NK-92 treated with Interleukin-12 subunit alpha and Interleukin-12 subunit beta, amount 100 ng/mL, for 24 hours (cell line): Measurements from ENCODE around the gene NKX6-1.

Source experiments
- DNase-seq: peaks from one replicate; lab custom pipeline; 2025; lab: John Stamatoyannopoulos, UW

The NKX6-1 gene

DNA sequence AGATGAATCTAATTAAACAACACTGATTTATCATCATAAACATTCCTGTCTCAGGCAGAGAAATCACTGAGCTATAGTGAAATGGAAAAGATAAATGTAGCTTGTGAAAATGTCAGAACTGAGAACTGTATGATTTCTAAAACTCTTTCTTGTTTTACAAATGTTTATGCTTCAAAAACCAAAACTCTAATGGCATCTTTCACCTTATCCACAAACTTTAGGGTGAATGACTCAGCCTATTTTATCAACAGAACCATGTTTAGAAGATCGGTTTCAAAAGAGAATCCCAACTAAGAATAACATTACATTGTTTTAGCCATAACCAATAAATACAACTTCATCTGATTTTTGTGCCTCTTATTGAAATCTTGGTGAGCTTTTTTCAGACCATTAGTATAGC lies 21.4 kb downstream of the NKX6-1 start:
- DNase-seq = no peak

DNA sequence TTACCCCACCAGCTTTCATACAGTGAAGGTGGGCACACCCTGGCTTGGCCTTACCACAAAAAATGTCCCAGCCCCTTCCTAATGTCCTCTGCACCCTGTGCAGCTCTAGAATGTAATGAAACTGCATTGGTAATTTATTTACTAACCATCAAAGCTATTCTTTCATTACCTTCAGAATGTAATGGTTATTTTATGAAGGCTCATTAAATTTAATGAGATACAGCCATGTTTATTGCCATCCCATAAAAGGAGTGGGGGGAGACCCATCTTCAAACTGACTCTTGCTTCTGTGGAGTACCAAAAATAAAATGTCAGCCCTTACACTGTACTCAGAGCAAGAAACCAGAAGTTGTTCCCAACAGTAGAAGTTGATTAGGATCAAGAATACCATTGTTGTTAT lies 25.0 kb downstream of the NKX6-1 start:
- DNase-seq = no peak

DNA sequence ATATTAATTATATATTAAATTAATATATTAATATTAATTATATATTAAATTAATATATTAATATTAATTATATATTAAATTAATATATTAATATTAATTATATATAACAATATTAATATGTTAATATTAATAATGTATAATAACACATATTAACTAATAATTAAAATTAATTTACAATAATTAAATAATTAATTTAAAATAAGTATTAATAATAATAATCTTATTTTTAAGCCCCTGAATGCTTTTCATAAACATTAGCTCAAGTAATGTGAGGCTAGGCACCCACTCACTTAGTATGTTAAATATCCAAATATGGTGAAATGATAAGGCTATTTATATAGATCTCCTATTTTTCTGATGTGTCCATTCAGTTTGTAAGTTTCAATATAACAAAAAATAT lies 26.9 kb downstream of the NKX6-1 start:
- DNase-seq = no peak

DNA sequence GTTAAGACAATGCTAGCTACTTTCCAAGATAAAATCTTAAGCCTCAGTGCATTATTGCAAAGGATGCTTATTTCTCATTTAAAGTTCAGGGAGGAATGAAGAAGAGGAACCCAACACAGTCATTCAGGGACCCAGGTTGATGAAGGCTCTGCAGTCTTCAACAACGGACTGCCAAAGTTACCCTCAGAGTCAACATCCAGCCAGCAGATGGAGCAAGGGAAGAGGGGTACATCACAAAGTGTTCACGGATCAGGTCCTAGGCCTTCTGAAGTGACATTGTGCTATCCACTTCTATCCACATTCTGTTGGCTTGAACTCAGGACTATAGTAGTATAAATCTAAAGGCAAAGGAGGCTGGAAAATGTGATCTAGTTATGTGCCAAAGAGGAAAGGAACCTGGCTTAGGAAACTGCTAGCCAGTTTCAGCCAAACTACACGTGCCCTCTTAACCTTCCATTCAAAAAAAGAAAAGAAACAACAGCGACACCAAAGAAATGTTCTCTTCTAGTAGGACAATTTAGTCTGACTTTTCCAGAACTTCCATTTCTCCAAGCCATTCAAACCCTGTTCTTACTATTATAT lies 28.8 kb downstream of the NKX6-1 start:
- DNase-seq = no peak

DNA sequence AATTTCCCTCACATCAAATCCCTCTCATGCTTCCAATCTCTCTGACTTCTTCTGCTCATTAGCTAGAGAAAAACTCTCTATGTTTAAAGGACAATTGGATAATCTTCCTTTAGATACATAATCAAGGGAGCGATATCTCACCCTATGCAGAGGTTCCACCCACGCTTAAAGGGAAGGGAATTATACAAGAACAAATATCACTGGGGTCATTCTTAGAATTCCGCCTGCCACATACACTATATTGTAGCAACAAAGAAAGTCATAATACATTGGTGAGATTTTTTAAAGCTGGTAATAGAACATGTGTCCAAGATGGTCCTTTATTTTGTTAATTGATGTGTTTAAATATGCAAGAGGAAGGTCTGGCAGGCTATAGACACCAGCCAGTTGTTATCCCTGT lies 31.5 kb downstream of the NKX6-1 start:
- DNase-seq = no peak

DNA sequence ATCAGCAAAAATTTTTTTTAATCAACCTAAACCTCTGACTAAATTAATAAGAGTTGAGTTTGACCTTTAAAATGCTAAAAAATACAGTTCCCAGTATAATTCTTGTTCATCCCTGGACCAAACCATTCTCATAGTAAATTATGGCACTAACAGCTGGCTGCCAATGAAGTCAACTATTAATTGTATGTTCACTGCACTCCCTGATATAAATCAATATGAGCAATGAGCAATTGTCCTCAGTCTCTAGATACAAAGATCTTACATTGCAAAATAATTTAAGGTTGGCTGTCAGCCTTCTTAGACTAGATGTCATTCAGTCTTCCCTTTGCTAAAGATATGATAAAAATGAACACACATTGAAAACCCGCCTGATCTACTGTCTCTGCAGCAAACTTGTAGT lies 39.3 kb downstream of the NKX6-1 start:
- DNase-seq = no peak

DNA sequence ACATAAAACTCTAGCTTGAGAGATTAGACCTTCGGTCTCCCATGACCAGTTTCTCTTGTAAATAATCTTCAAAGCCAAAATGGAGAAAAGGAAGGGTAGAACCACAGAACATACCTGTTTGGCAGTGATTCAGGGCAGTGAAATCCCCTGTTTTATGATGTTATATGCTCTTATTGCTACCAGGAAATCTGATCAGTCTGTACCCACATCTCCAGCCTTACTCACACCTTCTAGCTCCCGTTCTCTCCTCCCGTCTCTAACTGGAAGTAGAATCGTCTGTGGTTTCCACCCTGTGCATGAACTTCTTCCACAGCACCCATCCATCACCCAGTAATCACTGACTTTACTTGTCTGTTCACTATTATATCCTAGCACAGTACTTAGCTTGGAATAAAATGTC lies 42.9 kb downstream of the NKX6-1 start:
- DNase-seq = no peak

DNA sequence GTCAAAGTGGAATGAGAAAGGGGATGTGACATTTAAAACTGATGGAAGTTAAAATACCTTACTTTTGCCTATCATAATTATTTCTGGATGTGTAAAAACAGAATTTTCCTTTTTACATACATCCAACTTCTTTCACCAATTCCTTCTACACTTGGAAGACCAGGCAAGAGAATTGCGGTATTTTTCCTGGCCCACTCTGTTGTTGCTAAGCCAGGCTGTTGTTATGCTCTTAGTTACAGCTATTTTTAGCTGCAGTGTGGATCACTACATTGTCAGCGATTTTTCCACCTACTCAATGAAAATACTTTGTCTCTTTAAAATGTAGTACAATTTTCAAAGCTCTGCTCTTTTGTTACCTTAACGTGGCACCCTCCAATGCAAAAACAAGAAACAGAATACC lies 43.4 kb downstream of the NKX6-1 start:
- no peak for DNase-seq

DNA sequence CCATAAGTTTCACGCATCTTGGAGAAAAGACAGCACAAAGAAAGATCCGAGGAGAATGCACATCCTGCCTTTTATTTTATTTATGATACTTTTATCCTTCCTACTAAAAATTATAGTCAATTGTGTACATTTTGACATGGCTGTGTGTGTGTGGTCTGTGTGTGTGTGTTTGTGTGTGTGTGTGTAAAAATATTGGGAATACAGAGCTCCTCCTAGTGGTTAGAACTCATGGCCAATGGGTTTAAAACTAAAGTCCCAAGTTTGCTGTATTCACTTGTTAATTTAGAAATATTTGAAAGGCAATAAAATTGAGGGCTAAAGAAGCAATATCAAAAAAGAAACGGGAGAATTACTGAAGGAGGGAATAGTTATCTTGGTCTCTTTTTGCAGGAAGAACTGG lies 47.5 kb downstream of the NKX6-1 start:
- no peak for DNase-seq

DNA sequence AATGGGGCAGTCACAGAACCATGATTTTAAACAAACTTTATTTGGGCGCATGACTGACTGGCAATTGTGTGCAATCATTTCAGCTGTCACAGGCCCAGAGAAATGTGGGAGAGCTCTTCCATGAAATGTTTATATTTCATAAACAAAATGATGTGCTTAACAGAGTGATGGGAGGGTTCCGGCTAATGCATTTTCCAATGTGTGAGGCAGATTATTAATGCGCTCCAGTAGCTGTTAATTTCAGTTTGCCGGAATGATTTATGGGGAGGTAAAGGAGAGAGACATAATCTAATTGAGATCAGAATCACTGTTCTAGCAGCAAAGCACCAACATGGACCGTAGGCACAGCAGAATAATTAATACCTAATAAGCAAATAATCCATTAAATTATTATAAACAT lies 55.6 kb downstream of the NKX6-1 start:
- DNase-seq = no peak

DNA sequence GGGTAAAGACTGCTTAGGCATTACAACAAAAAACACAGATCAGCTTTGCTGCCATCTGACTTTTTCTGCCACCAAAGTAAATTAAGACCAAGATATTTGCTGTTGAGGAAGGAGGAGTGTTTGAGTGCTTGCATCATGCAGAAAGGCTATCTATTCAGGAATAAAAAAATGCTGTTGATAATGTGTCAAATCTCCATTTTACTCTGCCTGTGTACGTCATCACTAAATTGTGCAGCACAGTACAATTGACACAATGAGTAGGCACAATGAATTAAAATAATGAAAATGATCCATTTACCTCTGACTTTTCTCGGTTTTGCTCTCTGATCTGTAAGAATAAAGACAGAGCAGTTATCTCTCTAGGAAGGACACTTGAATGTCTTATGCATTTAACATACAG lies 56.3 kb downstream of the NKX6-1 start:
- no peak for DNase-seq
